ENCODE measurements around the gene HOXD10.

HOXD10 gene

GRCh38 chr2:176075481-176075880, 41.1 kb upstream of the HOXD10 start:
- no peak for TF ChIP-seq TCF12 (IDR thresholded peaks at IDR 0.05; ENCODE audit: low read depth)
- no peak for TF ChIP-seq YY1 (IDR thresholded peaks at IDR 0.05; ENCODE audit: low read depth)
- TF ChIP-seq FOXM1 (IDR thresholded peaks at IDR 0.05; ENCODE audit: borderline replicate concordance, low read depth) = no peak
- TF ChIP-seq EGR1 (IDR thresholded peaks at IDR 0.05) = no peak
- TF ChIP-seq, protein P1, sequence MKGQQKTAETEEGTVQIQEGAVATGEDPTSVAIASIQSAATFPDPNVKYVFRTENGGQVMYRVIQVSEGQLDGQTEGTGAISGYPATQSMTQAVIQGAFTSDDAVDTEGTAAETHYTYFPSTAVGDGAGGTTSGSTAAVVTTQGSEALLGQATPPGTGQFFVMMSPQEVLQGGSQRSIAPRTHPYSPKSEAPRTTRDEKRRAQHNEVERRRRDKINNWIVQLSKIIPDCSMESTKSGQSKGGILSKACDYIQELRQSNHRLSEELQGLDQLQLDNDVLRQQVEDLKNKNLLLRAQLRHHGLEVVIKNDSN (IDR thresholded peaks at IDR 0.05) = no peak

- TF ChIP-seq NFIC (IDR thresholded peaks at IDR 0.05) (no peak), YY1 (IDR thresholded peaks at IDR 0.05; ENCODE audit: low read depth) (no peak), ZBTB7A (IDR thresholded peaks at IDR 0.05; ENCODE audit: low read depth) (no peak), EGR1 (IDR thresholded peaks at IDR 0.05) (no peak), RAD21 (IDR thresholded peaks at IDR 0.05; ENCODE audit: low read depth) (no peak), FOXM1 (IDR thresholded peaks at IDR 0.05; ENCODE audit: borderline replicate concordance, low read depth) (no peak), TCF12 (IDR thresholded peaks at IDR 0.05; ENCODE audit: low read depth) (no peak), CREB1 (IDR thresholded peaks at IDR 0.05; ENCODE audit: low read depth) (no peak), MAX (IDR thresholded peaks at IDR 0.05) (no peak), TEAD4 (IDR thresholded peaks at IDR 0.05) (no peak)
- TF ChIP-seq, protein P2, sequence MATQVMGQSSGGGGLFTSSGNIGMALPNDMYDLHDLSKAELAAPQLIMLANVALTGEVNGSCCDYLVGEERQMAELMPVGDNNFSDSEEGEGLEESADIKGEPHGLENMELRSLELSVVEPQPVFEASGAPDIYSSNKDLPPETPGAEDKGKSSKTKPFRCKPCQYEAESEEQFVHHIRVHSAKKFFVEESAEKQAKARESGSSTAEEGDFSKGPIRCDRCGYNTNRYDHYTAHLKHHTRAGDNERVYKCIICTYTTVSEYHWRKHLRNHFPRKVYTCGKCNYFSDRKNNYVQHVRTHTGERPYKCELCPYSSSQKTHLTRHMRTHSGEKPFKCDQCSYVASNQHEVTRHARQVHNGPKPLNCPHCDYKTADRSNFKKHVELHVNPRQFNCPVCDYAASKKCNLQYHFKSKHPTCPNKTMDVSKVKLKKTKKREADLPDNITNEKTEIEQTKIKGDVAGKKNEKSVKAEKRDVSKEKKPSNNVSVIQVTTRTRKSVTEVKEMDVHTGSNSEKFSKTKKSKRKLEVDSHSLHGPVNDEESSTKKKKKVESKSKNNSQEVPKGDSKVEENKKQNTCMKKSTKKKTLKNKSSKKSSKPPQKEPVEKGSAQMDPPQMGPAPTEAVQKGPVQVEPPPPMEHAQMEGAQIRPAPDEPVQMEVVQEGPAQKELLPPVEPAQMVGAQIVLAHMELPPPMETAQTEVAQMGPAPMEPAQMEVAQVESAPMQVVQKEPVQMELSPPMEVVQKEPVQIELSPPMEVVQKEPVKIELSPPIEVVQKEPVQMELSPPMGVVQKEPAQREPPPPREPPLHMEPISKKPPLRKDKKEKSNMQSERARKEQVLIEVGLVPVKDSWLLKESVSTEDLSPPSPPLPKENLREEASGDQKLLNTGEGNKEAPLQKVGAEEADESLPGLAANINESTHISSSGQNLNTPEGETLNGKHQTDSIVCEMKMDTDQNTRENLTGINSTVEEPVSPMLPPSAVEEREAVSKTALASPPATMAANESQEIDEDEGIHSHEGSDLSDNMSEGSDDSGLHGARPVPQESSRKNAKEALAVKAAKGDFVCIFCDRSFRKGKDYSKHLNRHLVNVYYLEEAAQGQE (IDR thresholded peaks at IDR 0.05; ENCODE audit: low read depth) = no peak
Measured at GRCh38 chr2:176076063-176076462, 40.5 kb upstream of the HOXD10 start.

DNA sequence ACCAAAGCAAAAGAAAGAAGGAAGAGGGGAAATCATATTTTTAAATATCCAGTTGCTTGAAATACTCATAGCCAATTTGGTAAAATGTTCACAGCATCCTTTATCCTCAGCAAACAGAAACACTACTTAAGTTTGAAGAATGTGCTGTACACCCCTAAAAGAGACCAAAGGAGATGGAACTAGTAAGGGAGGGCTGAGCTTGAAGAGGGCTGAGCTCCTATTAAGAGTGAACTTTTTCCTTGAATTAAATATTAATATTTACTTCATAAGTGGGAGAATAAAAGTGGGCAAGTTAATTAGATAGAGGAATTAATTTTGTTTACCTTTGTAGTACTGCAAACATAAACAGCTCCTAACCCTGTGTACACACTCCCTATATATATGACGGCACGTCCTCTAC, 39.8 kb upstream of the HOXD10 start:
- TF ChIP-seq, protein P1 (IDR thresholded peaks at IDR 0.05) = no peak
- no peak for TF ChIP-seq NFIC (IDR thresholded peaks at IDR 0.05)
- TF ChIP-seq EP300 (IDR thresholded peaks at IDR 0.05; ENCODE audit: borderline replicate concordance) = no peak
- TF ChIP-seq EGR1 (IDR thresholded peaks at IDR 0.05) = no peak
- TF ChIP-seq TCF12 (IDR thresholded peaks at IDR 0.05; ENCODE audit: low read depth) = no peak
- TF ChIP-seq MAX (IDR thresholded peaks at IDR 0.05) = no peak
- TF ChIP-seq CREB1 (IDR thresholded peaks at IDR 0.05; ENCODE audit: low read depth) = no peak
- TF ChIP-seq TEAD4 (IDR thresholded peaks at IDR 0.05) = no peak
- TF ChIP-seq TAF1 (IDR thresholded peaks at IDR 0.05; ENCODE audit: low read depth) = no peak
- no peak for TF ChIP-seq ZBTB7A (IDR thresholded peaks at IDR 0.05; ENCODE audit: low read depth)
- TF ChIP-seq, protein P2 (IDR thresholded peaks at IDR 0.05; ENCODE audit: low read depth) = no peak
- TF ChIP-seq FOXM1 (IDR thresholded peaks at IDR 0.05; ENCODE audit: borderline replicate concordance, low read depth) = no peak
- TF ChIP-seq YY1 (IDR thresholded peaks at IDR 0.05; ENCODE audit: low read depth) = no peak
- no peak for TF ChIP-seq RAD21 (IDR thresholded peaks at IDR 0.05; ENCODE audit: low read depth)
- no peak for TF ChIP-seq CEBPB (IDR thresholded peaks at IDR 0.05)

DNA sequence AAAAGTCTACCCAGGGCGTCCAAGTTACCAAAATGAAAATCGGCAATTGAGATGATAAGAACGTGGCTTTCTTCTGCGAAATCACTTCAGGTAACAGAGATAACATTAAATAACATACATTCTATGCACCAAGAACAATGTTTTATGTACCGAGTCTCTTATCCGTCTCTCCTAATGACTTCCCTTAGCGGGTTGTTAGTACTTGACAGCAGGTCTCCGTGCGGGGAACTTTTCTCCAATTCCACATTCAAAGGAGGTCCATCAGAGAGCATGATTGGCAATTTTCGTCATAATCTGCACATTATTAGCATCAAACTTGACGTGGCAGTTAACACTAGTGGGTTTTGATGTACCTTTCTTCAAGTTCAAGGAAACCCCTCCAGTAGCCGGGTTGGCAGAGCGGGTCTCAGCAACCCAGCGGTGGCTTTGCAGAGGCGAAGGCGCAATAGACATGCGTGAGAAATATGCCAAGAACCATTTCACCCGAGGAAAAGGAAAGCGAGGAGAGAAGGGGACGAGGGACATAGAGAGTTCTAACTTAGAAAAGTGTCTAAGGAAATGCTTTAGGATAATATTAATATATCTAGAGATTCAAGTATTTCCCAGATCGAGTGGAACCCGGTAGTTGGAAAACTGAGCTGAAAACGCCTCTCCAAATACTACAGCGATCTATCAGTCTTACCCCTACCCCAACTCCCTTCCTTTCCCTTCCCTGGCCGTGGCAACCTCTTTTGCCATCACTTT, 37.9 kb upstream of the HOXD10 start:
- no peak for TF ChIP-seq CEBPB (IDR thresholded peaks at IDR 0.05)
- TF ChIP-seq ZBTB7A (IDR thresholded peaks at IDR 0.05; ENCODE audit: low read depth) = no peak
- TF ChIP-seq TEAD4 (IDR thresholded peaks at IDR 0.05) = no peak
- no peak for TF ChIP-seq TCF12 (IDR thresholded peaks at IDR 0.05; ENCODE audit: low read depth)
- TF ChIP-seq NFIC (IDR thresholded peaks at IDR 0.05) = no peak
- no peak for TF ChIP-seq CREB1 (IDR thresholded peaks at IDR 0.05; ENCODE audit: low read depth)
- no peak for TF ChIP-seq YY1 (IDR thresholded peaks at IDR 0.05; ENCODE audit: low read depth)
- TF ChIP-seq, protein P1 (IDR thresholded peaks at IDR 0.05) = no peak
- no peak for TF ChIP-seq TAF1 (IDR thresholded peaks at IDR 0.05; ENCODE audit: low read depth)

GRCh38 chr2:176079285-176079830, 37.2 kb upstream of the HOXD10 start:
- TF ChIP-seq, protein P2 (IDR thresholded peaks at IDR 0.05; ENCODE audit: low read depth) = no peak
- TF ChIP-seq MAX (IDR thresholded peaks at IDR 0.05) (no peak), EGR1 (IDR thresholded peaks at IDR 0.05) (no peak), YY1 (IDR thresholded peaks at IDR 0.05; ENCODE audit: low read depth) (no peak), NFIC (IDR thresholded peaks at IDR 0.05) (no peak), TCF12 (IDR thresholded peaks at IDR 0.05; ENCODE audit: low read depth) (no peak), CEBPB (IDR thresholded peaks at IDR 0.05) (no peak), TAF1 (IDR thresholded peaks at IDR 0.05; ENCODE audit: low read depth) (no peak), ZBTB7A (IDR thresholded peaks at IDR 0.05; ENCODE audit: low read depth) (no peak), RAD21 (IDR thresholded peaks at IDR 0.05; ENCODE audit: low read depth) (no peak), FOXM1 (IDR thresholded peaks at IDR 0.05; ENCODE audit: borderline replicate concordance, low read depth) (no peak), TEAD4 (IDR thresholded peaks at IDR 0.05) (no peak), CREB1 (IDR thresholded peaks at IDR 0.05; ENCODE audit: low read depth) (no peak), EP300 (IDR thresholded peaks at IDR 0.05; ENCODE audit: borderline replicate concordance) (no peak)
- TF ChIP-seq, protein P1 (IDR thresholded peaks at IDR 0.05) = no peak
